ENCODE data around the gene LRRC58. TPM values are rescaled to one million over a fixed set of nuclear protein-coding genes. Genes with fewer than 3 reads are reported as not detected.

The LRRC58 gene
- total RNA-seq, 1 experiment from 2014 or later: 29.5 TPM

DNA sequence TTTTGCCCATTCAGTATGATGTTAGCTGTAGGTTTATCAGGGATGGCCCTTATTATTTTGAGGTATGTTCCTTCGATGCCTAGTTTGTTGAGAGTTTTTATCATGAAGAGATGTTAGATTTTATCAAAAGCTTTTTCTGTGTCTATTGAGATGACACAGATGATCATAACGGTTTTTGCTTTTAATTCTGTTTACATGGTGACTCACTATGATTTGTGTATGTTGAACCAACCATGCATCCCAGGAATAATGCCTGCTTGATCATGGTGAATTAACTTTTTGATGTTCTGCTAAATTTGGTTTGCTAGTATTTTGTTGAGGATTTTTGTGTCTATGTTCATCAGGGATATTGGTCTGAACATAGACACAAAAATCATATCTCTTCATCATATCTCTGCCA is 72.4 kb downstream of the LRRC58 start:
- no peak for ATAC-seq

DNA sequence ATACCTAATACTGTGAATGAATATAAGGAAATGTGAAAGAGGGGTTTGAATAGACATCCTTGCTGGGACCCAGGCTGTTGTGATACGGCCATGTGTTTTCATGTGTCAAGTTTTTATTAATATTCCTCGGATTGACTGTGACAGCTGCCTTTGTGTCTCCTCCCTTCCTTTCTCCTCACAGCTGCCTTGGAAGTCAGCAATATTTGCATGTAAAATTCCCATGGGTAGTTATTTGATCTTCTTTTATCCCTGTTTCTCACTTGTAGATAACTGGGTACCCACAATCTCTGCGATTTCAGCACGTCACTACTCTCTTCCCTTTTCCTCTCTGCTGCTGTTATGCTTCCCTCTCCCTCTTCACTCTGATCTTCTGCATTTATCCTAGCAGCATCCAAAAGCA is 73.5 kb downstream of the LRRC58 start:
- intact Hi-C loops (cut with micrococcal nuclease; ENCODE audit: unreplicated experiment): no loop called here
- Histone ChIP-seq H3K4me3 (ENCODE audit: low read depth in 2 of 2, low read length in 2 of 2) (no peak overlapping the region), H3K4me1 (ENCODE audit: control insufficient read depth, insufficient read depth, low read length) (no peaks in the 10 kb centered on the region), H3K27me3 (ENCODE audit: control insufficient read depth, insufficient read depth, low read length) (peaks cover 10% of the 10 kb centered on the region), H3K36me3 (ENCODE audit: control insufficient read depth, insufficient read depth, low read length) (no peaks in the 10 kb centered on the region), H3K9me3 (ENCODE audit: control insufficient read depth, insufficient read depth, low read depth, low read length) (no peaks in the 10 kb centered on the region), H3K27ac (ENCODE audit: low read length) (no peak overlapping the region)
- BruUV-seq (replicated peaks): no TSS peak
- ChIA-PET CTCF (interaction anchor here (0.5 kb wide), 1 partner anchor 75 kb away, joined by 4 read pairs; no protein-coding TSS in a partner anchor), POLR2A (no interaction called here)
- no peak for DNase-seq (ENCODE audit: low read depth, low spot score)
- ATAC-seq: no peak
- TF ChIP-seq POLR2AphosphoS5 (IDR thresholded peaks at IDR 0.05; ENCODE audit: low read depth, low read length) (no peak), SIN3A (IDR thresholded peaks at IDR 0.05; ENCODE audit: borderline replicate concordance, insufficient read depth, low read depth, low read length) (no peak), TCF7L2 (IDR thresholded peaks at IDR 0.05; ENCODE audit: low read depth, low read length) (no peak)
- TF ChIP-seq, protein P1, sequence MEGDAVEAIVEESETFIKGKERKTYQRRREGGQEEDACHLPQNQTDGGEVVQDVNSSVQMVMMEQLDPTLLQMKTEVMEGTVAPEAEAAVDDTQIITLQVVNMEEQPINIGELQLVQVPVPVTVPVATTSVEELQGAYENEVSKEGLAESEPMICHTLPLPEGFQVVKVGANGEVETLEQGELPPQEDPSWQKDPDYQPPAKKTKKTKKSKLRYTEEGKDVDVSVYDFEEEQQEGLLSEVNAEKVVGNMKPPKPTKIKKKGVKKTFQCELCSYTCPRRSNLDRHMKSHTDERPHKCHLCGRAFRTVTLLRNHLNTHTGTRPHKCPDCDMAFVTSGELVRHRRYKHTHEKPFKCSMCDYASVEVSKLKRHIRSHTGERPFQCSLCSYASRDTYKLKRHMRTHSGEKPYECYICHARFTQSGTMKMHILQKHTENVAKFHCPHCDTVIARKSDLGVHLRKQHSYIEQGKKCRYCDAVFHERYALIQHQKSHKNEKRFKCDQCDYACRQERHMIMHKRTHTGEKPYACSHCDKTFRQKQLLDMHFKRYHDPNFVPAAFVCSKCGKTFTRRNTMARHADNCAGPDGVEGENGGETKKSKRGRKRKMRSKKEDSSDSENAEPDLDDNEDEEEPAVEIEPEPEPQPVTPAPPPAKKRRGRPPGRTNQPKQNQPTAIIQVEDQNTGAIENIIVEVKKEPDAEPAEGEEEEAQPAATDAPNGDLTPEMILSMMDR (IDR thresholded peaks at IDR 0.05): no peak
- TF ChIP-seq, protein P2, sequence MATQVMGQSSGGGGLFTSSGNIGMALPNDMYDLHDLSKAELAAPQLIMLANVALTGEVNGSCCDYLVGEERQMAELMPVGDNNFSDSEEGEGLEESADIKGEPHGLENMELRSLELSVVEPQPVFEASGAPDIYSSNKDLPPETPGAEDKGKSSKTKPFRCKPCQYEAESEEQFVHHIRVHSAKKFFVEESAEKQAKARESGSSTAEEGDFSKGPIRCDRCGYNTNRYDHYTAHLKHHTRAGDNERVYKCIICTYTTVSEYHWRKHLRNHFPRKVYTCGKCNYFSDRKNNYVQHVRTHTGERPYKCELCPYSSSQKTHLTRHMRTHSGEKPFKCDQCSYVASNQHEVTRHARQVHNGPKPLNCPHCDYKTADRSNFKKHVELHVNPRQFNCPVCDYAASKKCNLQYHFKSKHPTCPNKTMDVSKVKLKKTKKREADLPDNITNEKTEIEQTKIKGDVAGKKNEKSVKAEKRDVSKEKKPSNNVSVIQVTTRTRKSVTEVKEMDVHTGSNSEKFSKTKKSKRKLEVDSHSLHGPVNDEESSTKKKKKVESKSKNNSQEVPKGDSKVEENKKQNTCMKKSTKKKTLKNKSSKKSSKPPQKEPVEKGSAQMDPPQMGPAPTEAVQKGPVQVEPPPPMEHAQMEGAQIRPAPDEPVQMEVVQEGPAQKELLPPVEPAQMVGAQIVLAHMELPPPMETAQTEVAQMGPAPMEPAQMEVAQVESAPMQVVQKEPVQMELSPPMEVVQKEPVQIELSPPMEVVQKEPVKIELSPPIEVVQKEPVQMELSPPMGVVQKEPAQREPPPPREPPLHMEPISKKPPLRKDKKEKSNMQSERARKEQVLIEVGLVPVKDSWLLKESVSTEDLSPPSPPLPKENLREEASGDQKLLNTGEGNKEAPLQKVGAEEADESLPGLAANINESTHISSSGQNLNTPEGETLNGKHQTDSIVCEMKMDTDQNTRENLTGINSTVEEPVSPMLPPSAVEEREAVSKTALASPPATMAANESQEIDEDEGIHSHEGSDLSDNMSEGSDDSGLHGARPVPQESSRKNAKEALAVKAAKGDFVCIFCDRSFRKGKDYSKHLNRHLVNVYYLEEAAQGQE (IDR thresholded peaks at IDR 0.05; ENCODE audit: insufficient read depth in 1 of 2, low read depth in 2 of 2, low read length in 1 of 2): no peak
- in situ Hi-C loops (cut with HindIII; ENCODE audit: low pct_unique_long_range_greater_than_20kb, low sequenced_read_pairs): no loop called here

More for the DNA sequence above, 72.4 kb downstream of the LRRC58 start:
- BruUV-seq (replicated peaks): no TSS peak
- Histone ChIP-seq H3K36me3 (ENCODE audit: control insufficient read depth, insufficient read depth, low read length) (no peaks in the 10 kb centered on the region), H3K4me1 (ENCODE audit: control insufficient read depth, insufficient read depth, low read length) (no peaks in the 10 kb centered on the region), H3K27ac (ENCODE audit: low read length) (no peak overlapping the region), H3K4me3 (ENCODE audit: low read depth in 2 of 2, low read length in 2 of 2) (no peak overlapping the region), H3K27me3 (ENCODE audit: control insufficient read depth, insufficient read depth, low read length) (peaks cover 5% of the 10 kb centered on the region; the same call in 1 of the 2 replicates), H3K9me3 (ENCODE audit: control insufficient read depth, insufficient read depth, low read depth, low read length) (no peaks in the 10 kb centered on the region)
- POLR2A ChIA-PET: no interaction called here
- in situ Hi-C loops (cut with HindIII; ENCODE audit: low pct_unique_long_range_greater_than_20kb, low sequenced_read_pairs) (no loop called here), intact Hi-C loops (cut with micrococcal nuclease; ENCODE audit: unreplicated experiment) (no loop called here)
- DNase-seq (ENCODE audit: low read depth, low spot score): no peak
- CTCF ChIA-PET: no interaction called here
- TF ChIP-seq, protein P1 (IDR thresholded peaks at IDR 0.05): no peak
- TF ChIP-seq POLR2AphosphoS5 (IDR thresholded peaks at IDR 0.05; ENCODE audit: low read depth, low read length) (no peak), SIN3A (IDR thresholded peaks at IDR 0.05; ENCODE audit: borderline replicate concordance, insufficient read depth, low read depth, low read length) (no peak), TCF7L2 (IDR thresholded peaks at IDR 0.05; ENCODE audit: low read depth, low read length) (no peak)
- TF ChIP-seq, protein P2 (IDR thresholded peaks at IDR 0.05; ENCODE audit: insufficient read depth in 1 of 2, low read depth in 2 of 2, low read length in 1 of 2): no peak
